Stimulated activated CD4-positive, alpha-beta T cell treated with anti-CD3 and anti-CD28 coated beads, Interleukin-15, amount 100 ng/mL, for 1 hour (primary cell): ENCODE results near the gene KHK.

ENCODE experiments used
- DNase-seq, 2 donors: peaks; one replicate each; pipeline ENCODE4 v3.0.0-alpha.2; 2020; ENCODE audit warnings: low read depth in 1 of 2, low spot score in 1 of 2

Gene KHK

DNA sequence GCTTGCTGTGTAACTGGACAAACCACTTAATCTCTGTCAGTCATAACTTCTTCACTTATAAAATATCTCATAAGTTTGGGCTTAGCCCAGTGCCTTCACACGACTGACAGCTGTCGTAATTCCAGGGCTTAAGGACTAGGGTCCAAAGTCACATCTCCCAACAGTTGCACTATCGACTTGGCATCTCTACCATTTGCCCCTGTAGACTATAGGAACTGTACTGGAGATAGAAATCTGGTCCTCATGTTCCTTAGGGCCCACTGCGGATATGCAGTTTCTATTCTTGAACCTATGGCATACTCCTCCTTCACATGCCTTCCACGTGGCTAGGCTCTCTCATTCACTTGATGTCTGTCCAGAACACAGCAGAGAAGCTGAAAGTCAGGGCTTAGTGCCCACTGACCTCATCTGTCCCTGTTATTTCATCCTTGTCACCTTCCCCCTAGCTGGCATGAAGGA is 39.7 kb downstream of the KHK start:
- no peak for DNase-seq

DNA sequence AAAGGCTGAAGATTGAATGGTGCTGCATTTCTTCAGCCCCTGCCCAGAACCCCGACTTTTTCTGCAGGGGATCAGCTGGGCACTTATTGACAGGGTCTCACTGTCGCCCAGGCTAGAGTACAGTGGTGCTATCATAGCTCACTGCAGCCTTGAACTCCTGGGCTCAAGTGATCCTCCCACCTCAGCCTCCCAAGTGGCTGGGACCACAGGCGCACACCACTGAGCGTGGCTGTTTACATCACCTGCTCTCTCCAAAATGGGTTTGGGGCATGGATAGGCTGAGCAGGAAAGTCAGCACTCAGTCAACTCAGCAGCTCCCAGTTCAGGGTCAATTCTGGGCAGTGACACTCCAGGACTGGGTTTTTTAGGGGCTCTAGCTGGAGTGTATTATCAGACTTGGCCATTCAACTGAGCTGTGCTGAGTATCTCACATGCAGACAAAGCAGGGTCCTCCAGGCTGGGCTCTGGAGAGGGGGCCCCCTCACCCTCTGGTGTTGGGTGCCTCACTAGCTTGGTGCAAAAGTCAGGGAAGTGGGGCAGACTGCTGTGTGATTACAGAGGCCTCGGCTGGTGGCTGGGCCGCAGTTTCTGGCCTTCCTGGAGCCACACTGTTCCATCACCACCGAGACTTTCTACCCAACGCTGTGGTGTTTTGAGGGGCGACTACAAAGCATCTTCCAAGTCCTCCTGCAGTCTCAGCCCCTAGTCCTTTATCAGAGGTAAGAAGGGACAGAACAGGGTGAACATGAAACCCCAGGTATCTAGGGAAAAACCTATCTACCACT is 41.5 kb downstream of the KHK start:
- DNase-seq = no peak

DNA sequence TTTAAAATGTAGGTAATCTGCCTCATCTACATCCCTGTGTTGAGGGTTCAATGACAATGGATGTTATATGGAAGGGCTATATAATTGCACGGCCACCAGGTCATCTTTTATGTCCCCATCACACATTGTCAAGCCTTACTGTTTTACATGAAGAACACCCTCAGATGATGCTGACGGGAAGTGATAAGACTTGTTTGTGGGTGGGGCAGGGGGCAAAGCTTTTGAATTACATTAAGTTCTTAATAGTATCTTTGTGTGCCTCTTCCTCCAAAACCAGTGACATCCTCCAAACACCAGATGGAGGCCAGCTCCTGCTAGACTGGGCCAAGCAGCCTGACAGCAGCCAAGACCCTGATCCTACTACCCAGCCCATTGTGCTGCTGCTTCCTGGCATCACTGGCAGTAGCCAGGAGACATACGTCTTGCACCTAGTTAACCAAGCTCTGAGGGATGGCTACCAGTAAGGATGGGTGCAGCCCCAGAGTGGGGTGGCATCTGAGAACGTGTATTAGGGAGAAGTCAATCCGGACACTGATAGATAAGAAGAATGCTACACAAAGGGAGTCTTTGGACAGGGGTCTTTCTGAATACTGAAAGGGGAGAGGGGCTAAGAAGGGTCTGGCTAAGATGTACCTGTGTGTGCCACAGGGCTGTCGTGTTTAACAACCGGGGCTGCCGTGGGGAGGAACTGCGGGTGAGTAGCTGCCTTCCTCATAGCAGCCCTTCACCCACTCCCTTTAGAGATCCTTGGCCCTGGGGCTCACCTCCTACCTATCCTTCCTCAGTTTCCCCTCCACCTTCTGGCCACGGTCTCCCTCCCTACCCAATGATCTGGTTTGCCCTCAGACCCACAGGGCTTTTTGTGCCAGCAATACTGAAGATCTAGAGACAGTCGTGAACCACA is 42.3 kb downstream of the KHK start:
- DNase-seq = no peak

DNA sequence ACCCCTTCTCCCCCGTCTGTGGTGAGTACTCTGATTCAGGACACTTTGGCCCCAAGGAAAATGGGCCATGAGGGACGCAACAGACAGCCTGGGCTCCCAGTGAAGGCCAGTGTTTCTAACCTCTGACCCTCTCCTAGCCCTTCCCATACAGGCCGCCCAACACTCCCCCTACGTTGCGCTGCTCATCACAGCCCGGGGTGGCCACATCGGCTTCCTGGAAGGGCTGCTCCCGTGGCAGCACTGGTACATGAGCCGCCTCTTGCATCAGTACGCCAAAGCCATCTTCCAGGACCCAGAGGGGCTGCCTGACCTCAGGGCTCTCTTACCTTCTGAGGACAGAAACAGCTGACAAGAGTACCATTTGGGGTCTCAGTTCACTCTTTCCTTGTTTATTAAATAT is 43.8 kb downstream of the KHK start:
- no peak for DNase-seq

DNA sequence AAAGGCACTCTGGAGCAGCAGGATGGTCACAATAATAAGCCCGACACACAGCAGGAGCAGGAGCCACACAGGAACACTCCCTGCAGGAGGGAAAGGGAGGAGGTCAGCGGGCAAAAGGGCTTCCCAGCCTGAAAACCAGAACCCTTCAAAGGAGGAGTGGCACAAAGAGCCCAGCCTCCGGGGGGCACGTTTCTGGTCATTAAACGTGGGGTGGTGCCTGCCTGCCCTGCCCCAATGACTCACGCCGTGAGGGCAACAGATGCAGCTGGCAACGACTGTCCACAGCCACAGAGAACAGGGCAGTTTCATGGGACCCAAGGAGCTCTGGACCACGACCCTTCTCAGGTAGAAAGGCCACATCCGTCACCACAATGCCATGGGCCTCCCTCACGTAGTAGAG is 44.9 kb downstream of the KHK start:
- no peak for DNase-seq

DNA sequence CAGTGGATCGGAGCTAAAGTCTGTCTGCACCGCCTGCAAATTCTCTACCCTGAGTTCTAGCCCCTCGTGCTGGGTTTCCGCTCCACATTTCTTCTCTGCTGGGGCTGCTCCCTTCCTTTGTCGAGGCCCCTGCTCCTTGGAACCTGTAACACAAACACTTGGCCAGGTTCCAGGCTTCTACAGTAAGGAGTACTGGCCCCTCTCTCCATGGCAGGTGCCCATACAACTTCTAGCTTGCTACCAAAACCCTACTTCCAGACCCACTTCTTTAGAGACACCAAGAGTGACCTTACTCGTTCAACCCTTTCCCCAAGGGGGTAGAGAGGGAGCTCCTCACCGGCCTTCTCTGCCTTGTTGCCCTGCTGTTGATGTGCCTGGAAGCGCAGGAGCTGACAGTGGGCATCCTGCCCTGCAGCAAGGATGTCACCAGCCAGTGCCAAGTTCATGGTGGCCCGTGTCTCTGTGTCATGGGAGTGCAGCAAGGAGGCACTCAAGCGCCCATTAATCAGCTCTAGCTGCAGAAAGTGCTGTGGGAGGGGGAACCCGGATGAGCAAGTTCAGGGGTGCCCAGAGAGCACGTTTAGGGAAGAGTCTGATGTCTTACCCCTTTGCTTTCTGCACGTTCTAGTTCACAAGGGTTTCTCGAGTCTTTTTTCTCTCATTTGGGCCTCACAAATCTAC is 46.8 kb downstream of the KHK start:
- no peak for DNase-seq

DNA sequence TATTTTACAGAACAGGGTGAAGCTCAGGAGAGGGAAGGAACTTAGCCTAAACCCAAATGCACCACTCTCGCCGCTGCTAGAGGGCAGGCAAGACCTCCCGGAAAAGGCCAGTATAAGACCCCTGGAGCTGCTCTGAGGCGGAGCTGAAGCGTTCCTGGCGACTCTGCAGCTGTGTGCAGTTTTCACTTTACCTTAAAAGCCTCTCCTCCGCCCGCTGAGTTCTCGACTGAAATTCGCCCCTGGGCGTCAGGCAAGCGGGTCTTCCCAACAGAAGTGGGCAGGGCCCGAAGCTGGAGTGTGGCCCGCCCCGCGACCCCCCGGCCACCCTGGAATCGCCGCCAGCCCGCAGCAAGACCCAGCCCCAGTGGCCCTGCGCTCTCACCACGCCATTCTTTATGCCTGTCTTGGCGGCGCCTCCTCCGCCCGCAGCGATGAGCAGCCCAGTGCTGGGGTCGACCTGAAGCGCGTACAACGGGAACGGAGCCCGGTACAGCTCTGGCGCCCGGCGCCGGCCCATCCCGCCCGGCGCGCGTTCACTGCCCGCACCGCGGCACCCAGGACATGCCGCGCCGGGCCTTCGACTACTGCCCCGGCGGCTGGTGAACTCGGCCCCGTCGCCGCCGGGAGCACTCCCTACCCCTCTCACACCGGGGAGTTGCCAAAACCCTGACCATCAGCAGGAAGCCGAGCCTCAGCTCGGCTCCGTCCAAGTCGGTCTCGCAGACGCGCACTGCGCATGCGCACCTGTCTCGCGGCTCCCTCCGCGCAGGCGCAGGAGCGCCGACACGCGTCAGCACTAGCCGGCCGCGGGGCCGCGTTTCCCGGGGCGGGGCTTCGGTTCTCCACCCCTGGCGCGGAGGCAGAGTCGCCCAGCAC is 47.6 kb downstream of the KHK start, which contains the start of gene PREB:
TSS of gene PREB (minus strand) at position 732 of the 876 bp plus-strand sequence. CDS start at position 517, 215 bp downstream.
- DNase-seq = peak; percentile 97 to 99

DNA sequence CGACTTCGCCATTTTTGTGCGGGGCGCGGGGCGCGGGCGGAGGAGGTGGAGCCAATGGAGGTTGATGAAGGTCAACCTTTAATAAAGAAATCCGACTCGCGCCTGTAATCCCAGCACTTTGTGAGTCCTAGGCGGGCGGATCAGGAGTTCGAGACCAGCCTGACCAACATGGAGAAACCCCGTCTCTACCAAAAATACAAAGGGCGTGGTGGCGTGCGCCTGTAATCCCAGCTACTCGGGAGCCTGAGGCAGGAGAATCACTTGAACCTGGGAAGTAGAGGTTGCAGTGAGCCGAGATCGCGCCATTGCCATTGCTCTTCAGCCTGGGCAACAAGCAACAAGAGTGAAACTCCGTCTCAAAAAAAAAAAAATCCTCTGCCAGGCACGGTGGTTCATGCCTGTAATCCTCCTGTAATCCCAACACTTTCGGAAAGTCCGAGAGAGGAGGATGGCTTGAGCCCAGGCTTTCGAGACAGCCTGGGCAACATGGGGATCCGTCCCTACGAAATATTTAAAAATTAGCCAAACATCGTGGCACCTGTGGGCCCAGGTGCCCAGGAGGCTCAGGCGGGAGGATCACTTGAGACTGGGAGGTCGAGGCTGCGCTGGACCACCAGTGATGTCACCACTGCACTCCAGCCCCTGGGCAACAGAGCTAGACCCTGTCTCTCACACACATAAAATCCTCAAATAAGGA is 48.4 kb downstream of the KHK start:
- no peak for DNase-seq

DNA sequence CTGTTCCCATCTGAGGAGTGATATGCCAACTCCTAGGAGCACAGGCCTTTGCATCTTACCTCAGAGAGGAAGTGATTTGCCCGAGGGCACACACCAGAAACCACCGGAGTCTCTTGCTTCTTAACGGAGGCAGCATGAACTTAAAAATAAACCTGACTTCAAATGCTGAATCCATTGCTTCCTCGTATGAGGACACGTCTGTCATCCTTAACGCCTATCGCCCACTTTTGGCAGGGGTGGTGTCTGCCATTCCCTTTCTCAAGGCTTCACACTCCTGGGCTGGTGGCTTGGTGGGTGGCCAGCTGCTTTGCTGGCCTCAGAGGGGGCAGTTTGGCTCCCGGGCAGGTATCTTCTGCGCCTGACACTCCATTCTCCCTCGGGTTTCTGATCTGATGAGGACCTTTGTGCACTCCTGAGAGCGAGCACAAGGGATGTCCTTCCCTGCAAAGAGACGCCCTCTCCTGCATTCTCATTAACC is 48.9 kb downstream of the KHK start:
- DNase-seq = no peak

DNA sequence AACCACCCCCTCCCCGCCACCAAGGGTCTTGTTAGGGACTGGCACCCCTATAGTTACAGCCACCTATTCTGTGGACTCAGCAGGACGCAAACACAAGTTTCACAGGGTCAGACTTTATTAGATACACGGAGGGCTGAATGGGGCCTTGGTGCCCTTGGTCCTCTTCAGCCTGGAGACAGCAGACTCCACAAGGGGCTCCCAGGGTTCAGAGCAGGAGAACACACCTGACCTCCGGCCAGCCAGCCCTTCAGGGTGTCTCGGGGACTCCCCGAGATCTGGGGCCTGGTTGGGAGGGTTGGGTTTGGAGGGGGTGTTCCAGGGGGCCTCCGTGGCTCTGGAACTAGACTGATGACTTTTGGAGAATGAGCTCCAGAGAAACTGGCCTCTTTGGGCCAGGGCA is 50.2 kb downstream of the KHK start:
- DNase-seq = no peak

DNA sequence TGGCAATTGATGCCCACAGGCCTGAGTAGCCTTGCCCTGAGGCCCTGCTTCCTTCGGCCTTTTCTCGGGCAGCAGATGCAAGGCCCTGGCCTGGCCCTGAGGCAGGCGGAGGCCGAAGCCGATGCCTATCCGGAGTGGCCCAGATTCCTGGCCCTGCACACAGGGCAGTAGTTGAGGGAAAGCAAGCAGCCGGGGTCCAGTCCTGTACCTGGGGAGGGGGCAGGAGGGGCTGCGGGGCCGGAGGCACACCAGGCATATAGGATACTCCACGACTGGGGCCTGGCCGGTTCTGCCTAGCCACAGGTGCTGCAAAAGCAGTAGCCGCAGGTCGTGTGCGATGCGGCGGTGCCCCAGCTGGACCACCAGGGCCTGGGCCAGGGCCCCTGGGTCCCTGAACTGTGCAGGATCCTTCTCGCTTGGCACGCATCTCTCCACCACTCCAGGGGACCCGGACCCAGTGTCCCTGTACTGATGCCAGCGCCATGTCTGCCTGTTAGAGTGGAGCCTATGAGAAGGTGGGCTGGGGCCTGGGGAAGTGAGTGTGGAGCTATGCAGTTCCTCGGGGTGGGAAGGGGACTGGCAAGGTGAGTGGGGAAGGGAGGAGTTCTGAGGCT is 50.9 kb downstream of the KHK start:
- no peak for DNase-seq

DNA sequence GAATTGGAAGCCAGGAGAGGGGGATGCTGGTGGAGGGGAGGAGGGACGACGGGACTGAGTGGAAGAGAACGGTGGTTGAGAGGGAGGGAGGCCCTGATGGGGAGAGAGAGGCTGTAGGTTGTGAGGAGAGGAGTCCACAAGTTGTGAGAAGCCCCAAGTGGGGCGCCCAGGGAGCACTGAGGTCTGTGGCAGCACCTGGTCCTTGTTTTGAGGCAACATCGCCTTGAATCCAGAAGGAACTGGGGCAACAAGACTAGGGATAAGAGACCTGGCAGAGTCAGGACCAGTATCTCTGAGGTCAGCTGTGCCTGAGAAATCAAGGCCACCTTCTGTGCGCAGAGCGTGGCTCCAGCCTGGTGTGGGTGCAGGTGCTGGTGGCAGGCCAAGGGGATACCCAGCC is 51.5 kb downstream of the KHK start:
- DNase-seq = no peak

DNA sequence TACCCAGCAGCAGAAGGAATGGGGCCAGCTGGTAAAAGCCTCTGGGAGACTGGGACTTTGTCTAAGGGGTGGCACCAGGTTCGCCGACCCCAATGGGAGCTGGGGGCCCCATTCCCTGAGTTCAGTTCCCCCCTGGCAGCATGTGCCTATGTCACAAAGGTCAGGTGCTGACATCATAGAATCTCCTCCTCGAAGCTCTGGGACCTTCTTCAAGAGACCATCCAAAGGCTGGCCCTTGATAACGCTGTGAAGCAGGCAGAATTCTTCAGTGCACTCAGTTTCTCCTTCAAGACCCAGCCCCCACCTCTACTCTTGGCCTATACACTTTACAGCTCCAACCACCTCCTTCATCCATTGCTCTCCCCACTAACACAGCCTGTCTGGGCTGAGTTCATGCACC is 52.7 kb downstream of the KHK start, which contains the start of gene PRR30:
TSS of gene PRR30 (minus strand) at position 101 of the 400 bp plus-strand sequence. CDS start 1,081 bp downstream, outside the sequence.
- no peak for DNase-seq

DNA sequence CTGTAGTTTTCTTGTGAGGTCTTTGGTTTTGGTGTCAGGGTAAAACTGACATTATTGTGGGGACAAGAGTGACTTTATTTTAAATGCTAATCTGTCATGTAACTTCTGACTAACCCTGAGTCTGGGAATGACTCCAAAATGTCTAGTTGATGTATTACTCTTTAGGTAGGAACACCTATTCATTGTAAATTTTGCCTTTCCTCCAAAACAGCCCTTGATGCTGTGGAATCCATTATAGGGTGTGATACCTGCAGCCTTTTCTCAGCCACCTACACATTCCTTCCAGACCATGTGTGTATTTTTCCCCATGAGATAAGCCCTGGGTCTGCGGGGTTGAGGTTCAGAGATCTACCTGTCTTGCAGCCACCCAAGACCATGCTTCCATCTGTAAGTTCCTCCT is 56.7 kb downstream of the KHK start:
- DNase-seq = no peak

DNA sequence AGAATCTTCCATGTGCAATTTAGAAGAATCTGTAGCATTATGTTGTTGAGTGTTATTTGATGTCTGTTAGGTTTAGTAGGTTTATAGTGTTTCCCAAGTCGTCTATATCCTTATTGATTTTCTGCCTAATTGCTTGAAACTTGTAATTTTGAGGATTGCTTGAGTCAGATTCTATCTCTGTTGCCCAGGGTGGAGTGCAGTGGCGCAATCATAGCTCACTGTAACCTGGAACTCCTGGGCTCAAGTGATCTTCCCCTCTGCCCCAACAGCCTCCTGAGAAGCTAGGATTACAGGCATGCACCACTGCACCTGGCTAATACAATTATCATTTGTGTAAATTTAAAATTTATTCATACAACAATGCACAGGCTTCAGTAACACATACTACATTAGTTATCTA is 59.1 kb downstream of the KHK start:
- no peak for DNase-seq

DNA sequence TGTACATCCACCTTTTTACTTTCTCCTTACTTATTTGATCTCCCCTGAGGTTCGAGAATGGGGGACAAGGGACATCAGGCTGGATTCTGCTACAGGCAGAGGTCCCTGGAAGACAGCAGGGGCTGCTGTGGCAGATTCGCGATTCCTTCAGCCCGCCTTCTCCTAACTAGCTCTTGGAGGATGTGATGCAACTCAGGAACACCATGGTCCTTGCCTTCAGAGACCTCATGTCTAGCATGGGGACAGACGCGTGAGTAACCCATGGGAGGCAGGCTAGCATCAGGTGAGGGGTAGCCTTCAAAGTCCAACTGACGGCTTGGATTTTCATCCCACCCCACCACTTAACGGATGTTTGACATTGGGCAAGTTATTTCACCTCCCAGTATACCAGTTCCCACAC is 61.4 kb downstream of the KHK start:
- no peak for DNase-seq

DNA sequence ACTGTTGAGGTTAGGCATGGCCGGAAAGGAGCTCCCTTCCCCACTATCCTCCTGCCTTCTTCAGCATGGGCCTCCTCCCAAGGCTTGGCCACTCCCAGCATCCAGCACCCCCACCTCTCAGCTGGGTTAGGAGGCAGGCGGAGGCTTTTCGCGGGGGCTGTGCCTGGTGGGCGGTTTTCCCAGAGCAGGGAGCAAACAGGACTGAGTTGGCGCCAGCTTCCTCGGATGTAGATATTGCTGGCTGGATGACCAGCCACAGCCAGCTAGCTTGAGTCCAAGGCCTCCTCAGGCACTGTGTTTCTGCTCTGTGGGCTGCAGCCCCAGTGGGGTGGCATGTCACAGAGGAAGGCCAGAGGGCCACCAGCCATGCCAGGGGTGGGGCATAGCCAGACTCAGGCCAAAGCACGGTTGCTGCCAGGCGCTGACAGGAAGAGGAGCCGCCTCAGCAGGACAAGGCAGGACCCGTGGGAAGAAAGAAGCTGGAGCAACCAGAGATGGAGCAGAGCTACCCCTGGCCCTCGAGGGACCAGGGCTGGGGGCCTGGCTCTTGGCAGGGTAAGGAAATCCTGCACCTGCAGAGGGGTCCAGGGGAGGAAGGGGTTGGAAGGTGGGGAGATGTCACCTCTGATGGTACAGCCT is 62.3 kb downstream of the KHK start, which contains the start of gene TCF23:
TSS of gene TCF23 (plus strand) at position 204 of the 639 bp plus-strand sequence. CDS start at position 334, 130 bp downstream.
- no peak for DNase-seq

DNA sequence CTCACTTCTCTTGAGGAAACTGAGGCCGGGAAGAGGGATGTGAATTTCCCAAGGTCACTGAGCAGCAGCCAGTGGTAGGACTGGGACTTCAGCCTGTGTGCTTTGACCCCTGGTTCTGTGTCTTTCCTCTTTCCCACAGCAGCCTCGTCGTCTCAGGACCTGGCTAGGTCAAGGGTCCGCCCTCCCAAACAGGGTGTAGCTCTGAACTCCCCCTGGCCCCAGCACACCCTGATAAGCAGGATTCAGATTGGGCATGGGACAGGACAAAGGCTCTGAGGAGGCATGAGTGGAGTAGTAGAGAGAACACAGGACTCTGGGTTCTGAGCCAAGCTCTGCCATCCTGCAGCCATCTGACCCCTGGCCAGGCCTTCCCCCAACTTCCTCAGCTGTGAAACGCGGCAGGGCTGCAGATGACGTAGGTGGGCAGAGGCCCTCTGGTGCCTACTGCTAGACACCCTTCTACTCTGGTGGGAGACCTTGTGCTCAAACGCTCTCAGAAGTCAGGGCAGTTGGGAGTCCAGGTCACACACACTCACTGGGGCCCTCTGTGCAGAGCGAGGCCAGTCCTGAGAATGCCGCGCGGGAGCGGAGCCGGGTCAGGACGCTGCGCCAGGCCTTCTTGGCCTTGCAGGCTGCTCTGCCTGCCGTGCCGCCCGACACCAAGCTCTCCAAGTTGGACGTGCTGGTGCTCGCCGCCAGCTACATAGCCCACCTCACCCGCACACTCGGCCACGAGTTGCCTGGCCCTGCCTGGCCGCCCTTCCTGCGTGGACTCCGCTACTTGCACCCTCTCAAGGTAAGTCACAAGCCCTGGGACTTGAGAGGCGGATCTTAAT is 63.2 kb downstream of the KHK start:
- DNase-seq = no peak
